GM19397 (cell line): Measurements from ENCODE around the gene PLD4.
"Not testable (repeated sequence)": the region's sequence is repeated elsewhere in the genome, so short reads cannot be mapped to it uniquely, and the experiment has no call there.

Experiments
- ATAC-seq: cut with Tn5 transposase; IDR thresholded peaks from one replicate; pipeline ENCODE4 v1.9.1; 2021; ENCODE audit warnings: mild to moderate bottlenecking, moderate library complexity; ENCODE audit not compliant: unreplicated experiment

Gene PLD4, protein sequence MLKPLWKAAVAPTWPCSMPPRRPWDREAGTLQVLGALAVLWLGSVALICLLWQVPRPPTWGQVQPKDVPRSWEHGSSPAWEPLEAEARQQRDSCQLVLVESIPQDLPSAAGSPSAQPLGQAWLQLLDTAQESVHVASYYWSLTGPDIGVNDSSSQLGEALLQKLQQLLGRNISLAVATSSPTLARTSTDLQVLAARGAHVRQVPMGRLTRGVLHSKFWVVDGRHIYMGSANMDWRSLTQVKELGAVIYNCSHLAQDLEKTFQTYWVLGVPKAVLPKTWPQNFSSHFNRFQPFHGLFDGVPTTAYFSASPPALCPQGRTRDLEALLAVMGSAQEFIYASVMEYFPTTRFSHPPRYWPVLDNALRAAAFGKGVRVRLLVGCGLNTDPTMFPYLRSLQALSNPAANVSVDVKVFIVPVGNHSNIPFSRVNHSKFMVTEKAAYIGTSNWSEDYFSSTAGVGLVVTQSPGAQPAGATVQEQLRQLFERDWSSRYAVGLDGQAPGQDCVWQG

DNA sequence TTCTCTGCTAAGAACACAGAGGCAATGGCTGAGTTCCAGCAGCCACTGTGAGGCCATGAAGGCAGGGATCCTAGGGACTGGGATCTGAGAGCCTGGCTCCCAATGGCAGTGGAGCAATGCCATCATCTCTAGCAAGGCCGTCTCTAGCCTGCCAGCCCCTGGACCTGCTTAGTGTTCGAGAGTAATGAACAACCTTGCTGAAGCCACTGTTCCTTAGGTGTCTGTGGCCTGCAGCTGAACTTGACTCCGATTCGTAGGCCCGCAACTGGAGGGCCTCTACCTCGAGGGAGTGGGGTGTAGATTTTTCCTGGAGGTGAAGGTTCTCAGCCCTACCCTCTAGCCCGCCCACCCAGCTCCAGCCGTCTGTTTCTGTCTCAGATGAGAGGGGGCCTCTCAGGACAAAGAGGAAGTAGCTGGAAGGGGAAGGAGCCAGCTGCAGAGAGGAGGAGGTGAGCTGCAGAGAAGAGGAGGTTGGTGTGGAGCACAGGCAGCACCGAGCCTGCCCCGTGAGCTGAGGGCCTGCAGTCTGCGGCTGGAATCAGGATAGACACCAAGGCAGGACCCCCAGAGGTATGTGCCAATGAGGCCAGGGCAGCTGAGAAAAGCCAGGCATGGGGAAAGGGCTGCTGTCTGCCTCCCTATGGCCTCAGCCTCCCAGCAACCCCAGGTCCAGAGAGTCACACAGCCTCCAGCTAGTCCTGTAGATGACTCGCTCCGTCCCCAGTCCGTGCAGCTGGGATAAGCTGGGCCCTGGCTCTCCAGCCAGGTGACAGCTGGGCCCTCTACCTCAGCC is at the start of gene PLD4:
TSS of gene PLD4 (plus strand) at position 459 of the 793 bp plus-strand sequence. CDS start 2,262 bp downstream, outside the sequence.
- no peak for ATAC-seq

DNA sequence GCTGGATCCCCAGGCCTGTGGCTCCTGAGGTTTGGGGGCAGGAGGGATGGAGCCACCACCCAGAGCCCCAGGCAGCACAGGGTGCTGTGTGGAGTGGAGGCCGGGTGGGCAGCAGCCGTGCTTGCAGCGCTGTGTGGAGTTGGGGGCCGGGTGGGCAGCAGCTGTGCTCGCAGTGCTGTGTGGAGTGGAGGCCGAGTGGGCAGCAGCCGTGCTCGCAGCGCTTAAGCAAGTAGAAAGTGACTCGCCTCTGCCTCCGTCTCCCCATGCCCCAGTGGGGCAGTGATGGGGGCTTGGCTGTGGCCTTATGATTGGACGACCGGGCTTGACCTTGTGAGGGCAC is 49.3 kb upstream of the PLD4 start:
- no peak for ATAC-seq

DNA sequence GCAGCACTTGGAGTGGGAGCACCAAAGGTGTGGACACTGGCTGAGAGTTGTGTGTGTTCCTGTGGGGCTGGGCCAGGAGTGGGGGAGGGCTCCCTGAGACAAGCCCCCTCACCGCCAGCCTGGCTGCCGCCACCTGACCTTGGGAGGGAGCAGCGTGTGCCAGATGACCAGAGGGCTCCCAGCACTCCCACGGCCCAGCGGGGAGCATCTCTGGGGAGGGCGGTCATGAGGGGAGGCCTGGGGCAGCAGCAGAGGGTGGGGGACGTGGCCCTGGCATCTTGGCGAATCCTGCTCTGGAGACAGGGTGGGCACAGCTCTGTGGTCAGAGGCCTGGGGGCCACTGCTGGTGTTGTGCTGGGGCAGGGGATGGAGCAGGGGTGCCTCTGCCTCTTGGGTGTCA is 48.9 kb upstream of the PLD4 start:
- ATAC-seq: no peak

DNA sequence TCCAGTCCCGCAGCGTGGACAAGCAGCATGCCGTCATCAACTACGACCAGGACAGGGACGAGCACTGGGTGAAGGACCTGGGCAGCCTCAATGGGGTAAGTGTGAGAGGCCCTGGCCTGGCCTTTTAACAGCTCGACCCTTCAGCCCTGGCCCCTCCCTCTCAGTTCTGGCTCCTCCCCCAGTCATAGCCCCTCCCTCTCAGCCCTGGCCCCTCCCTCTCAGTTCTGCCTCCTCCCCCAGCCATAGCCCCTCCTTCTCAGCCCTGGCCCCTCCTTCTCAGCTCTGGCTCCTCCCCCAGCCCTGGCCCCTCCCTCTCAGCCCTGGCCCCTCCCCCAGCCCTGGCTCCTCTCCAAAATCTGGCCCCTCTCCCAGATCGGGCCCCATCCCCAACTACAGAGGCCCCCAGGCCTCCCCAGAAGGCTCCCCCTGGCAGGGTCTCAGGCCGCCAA is 48.4 kb upstream of the PLD4 start:
- ATAC-seq: no peak

DNA sequence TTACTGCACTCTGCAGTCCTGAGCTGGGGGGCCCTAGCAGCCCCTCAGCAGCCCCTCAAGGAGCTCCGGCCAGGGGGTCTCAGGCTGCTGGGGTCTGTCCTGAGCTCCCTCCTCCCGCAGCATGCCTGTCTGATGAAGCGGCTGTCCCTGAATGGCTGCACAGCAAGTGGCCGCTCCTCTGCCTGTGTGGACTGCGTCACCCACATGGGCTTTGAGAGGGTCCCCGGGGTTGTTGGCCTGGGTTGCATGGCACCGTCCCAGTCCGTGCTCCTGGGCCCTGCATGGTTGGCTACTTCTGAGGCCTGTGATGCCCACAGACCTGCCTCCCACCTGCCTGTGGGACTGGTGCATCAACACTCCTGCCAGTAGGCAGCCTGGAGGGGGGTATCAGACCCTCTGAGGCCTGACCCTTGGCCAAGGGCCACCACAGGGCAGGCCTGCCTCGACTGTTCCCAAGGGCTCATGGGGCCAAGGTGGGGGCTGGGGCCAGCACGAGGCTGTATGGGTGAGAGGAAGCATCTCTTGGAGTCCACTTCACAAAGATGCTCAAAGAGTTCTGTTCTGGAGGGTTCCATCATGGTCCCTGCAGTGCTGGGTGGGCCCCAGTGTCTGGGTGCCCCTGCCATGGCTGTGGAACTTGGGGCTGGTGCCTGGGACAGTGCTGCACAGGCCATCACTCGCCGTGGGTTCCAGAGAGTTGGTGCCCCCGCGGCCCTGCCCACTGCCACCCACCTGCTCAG is 47.4 kb upstream of the PLD4 start:
- no peak for ATAC-seq

DNA sequence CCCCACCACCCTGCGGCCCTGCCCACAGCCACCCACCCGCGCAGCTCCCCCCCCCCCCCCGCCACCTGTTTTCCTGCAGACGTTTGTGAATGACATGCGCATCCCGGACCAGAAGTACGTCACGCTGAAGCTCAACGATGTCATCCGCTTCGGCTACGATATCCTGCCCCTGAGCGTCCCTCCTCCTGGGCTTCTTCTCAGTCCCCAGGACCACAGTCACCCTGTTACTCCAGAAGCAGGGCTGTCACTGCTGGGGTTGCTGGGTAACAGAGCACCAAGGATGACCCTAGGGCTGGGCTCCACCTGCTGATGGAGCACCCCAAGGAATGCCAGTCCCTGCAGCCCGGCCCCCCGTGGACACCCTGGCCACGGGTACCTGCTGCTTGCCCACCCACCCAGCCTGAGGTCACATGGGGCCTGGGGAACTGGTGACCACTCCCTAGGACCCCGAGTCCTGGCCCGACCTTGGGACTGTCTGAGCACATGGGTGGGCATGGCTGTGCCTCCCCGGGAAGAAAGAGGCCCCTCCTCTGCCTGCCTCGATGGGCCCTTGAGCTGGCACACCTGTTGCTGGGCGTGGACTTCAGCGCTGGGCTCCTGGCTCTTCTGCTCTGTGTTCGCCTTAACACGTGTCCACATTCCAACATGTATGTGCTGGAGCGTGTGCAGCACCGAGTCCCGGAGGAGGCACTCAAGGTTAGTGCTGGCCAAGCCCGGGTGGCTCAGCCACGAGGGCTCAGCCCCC is 46.7 kb upstream of the PLD4 start:
- ATAC-seq: no peak

DNA sequence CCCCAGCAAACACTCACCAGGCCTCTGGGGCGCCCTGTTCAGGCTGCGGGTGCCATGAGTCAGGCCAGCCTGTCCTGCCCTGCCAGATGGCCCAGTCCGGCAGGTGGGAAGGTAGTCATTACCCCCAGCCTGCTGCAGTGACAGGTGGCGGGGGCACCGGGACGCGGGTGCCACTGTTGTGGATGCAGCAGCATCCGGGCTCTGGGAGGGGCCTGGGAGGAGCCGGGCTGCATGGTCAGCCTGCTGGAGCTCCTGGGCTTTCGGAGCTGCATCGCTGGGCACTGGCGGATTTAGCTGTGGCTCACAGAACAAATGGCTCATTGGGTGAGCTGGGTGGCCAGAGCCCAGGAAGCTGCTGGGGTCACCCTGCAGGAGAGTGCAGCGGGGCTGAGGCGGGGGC is 46.1 kb upstream of the PLD4 start:
- no peak for ATAC-seq

DNA sequence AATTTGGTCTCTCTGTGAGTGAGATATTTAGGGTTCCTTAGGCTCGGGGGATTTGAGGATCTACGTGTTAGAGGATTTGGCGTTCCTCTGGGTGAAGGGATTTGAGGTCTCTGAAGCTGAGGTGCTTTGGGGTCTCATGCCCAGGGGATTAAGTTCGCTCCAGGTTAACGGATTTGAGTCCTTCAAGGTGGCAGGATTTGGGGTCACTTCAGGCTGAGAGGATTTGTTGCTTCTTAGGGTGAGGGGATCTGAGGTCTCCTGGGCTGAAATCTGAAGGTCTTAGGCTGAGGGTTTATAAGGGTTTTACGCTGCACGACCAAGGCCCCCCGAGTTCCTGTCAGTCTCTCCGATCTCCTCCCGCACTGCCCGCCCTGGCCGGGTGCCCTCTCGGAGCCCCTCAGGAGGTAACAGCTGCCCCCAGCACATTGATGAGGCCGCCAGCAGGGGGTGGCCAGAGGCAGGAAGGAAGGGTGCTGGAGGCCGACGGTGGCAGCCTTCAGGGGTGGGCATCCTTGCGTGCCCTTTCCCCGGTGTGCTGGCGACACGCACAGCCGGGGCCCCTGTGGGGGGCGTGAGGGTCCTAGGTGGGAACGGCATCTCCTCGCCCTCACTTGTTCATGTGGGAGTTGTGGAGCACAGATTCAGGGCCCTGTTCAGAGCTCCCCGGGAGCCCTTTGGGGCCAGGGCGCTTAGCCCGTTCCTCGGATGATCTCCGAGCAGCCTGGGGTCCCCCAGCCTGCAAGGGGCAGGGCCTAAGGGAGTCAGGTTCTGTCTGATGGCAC is 45.3 kb upstream of the PLD4 start:
- ATAC-seq: no peak

DNA sequence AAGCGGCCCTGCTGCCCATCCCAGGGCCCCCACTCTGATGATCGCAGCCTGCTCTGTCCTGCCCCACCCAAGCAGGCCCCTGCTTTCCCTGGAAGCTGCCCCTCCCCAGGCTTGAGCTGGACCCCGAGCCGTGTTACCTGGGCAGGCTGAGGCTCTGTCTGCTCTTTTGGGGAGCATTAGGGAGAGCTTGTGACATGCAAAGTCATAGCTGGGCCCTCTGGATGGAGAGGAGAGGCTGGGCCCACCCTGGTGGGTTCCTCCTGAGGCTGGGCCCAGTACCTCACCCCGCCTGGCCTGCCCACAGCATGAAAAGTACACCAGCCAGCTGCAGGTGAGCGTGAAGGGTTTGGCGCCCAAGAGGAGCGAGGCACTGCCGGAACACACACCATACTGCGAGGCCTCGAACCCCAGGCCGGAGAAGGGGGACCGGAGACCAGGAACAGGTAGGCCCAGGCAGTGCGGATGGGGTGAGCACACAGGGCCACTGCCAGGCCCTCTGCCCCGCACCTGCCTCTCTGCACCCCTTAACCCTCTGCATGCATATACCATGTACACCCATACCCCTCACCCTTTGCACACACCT is 44.6 kb upstream of the PLD4 start:
- ATAC-seq: no peak

DNA sequence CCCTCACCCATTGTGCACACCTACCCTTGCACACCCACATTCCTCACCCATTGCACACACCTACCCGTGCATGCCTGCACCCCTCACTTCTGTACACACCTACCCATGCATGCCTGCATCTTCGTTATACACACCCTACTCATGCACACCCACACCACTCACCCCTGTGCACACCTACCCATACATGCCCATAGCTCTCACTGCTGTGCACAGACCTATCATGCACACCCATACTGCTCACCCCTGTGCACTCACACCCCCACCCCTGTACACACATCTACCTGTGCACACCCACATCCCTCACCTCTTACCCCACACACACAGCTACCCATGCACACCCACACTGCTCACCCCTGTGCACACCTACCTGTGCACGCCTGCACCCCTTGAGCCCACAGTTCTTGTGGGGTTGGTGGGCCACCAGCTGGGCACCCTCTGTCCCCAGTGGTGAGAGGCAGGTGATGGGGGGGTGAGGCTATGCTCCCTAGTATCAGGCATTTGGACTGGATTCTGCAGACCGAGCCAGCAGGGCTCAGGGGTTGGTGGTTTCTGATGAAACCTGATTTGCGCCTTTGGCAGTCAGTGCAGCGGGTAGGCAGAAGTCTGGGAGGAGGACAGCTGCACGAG is 44.0 kb upstream of the PLD4 start:
- no peak for ATAC-seq

DNA sequence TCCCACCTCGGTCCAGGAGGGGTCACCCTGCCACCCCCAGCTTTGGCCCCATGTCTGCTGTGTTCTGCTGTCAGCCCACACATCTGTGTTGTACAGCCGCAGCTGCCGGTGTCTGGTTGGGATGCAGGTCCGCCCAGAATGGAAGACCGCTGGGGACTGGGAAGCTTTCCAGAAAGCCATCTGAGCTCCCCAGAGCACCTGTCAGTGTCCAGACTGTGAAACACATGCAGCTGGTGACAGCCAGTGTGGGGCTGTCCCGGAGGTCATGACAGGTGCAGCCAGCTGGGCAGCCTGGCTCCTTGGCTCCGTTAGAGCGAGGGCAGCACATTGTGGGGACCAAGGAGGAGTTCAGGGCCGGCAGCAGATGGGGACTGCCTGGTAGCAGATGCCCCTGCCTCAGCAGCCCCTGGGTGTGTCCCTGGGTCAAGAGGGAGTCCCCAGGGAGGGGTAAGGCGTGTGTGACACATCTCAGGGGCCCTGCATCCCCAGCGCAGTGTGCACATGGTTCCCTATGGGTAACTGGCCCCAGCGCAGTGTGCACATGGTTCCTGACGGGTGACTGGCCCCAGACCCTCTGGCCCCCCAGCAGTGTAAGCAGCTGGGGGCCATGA is 43.2 kb upstream of the PLD4 start:
- ATAC-seq: no peak

DNA sequence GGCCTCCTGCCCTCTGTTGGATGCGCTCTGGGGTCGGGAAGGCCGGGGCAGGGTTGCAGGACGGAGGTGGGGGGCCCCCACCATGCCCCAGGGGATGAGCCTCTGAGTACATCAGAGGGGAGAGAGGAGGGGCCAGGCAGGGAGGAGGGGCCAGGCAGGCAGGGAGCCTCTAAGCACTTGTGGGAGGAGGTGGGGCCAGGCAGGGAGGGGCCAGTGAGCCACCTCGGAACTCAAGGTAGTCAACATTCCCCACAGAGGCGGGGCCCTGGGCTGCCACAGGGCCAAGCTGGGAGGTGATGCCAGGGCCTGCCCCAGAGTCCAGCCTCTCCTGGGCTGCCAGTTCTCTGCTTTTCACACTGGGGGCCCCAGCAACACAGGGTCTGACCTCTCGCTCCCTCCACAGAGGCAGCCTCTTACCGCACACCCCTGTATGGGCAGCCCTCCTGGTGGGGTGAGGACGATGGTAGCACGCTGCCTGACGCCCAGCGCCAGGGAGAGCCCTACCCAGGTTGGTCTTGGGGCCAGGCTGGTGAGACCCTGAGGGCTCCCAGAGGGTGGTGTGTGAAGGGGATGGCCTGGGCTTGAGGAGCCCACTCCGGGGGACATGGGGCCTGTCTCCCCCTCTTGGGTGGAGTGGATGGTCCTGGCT is 42.2 kb upstream of the PLD4 start:
- ATAC-seq: no peak

DNA sequence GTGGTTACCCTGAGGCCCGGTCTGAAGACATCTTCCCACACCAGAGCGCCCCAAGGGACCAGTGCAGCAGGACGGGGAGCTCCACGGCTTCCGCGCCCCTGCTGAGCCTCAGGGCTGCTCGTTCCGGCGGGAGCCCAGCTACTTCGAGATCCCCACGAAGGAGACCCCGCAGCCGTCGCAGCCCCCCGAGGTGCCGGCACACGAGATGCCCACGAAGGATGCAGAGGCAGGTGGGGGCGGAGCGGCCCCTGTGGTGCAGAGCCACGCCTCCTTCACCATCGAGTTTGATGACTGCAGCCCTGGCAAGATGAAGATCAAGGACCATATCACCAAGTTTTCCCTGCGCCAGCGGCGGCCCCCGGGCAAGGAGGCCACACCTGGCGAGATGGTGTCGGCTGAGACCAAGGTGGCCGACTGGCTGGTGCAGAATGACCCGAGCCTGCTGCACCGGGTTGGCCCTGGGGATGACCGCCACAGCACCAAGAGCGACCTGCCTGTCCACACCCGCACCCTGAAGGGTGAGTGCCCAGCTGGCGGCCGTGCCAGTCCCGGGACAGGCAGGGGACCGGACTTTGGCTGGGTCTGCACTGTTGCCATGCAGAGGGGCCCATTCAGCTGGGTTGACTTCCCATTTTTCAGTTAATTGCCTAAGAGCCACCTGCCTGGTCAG is 41.6 kb upstream of the PLD4 start:
- no peak for ATAC-seq

DNA sequence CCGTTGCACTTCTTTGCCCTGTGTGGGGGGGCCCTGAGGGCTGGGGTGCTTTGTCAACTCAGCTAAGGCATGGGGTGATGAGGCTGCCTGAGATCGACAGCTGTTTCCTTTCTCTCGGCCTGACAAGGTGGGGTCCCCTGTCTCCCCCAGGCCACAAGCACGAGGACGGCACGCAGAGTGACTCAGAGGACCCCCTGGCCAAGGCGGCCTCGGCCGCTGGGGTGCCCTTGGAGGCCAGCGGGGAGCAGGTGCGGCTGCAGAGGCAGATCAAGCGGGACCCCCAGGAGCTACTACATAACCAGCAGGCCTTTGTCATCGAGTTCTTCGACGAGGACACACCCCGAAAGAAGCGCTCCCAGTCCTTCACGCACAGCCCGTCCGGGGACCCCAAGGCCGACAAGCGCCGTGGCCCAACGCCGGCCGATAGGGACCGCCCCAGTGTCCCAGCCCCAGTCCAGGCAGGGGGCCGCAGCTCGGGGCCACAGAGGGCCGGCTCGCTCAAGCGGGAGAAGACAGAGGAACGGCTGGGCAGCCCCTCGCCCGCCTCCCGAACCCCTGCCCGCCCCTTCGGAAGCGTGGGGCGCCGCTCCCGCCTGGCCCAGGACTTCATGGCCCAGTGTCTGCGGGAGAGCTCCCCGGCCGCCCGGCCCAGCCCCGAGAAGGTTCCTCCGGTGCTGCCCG is 40.9 kb upstream of the PLD4 start:
- no peak for ATAC-seq

DNA sequence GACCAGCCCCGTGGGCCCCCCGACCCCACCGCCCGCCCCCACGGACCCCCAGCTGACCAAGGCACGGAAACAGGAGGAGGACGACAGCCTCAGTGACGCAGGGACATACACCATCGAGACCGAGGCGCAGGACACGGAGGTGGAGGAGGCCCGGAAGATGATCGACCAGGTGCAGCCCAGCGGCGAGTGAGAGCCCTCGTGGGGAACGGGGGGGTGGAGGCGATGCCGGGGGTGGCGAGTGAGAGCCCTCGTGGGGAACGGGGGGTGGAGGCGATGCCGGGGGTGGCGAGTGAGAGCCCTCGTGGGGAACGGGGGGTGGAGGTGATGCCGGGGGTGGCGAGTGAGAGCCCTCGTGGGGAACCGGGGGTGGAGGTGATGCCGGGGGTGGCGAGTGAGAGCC is 40.3 kb upstream of the PLD4 start:
- not testable (repeated sequence) for ATAC-seq

DNA sequence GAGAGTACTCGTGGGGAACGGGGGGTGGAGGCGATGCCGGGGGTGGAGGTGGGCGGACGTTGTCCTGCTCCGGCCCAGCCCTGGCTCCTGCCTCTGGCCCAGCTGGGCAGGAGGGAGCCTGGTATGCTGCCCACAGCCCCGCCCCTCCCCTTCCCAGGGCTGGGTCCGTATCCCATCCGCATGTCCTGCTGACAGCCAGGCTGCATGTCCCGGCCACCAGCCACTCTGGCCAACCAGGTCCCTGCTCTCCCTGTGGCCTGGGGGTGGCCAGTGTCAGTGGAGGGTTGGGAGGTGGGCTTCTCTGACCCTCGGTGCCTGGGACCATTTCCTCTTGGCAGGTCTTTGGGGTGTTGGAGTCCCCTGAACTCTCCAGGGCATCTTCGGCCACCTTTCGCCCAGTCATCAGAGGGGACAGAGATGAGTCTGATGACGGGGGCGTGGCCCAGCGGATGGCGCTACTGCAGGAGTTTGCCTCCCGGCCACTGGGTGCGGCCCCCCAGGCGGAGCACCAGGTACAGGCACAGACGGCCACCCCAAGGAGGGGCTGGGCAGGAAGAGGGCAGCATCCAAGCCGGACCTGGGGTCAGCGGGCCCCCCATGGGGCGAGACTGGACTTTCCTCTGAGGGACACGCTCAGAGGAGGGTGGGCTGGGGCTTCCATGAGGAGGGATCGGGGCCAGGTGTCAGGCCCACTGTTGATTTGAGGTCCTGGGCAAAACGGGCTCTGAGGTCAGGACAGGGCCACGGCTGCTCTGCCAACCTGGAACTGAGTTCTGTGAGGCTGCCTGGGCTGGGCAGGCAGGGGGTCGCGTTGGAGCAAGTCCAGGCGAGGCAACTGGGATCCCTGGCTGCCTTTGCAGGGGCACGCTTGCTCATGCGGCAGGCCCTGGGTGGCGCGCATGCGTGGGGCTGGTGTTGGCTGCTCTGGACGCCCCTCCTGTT is 39.4 kb upstream of the PLD4 start:
- no peak for ATAC-seq
